VCaP (cell line): ENCODE results near the gene IL19.

Experiments used
- H3K27ac ChIP-seq: fragments of 450-650 bp; 2 replicates; pipeline ENCODE4 v1.5.1; 2017
- TF ChIP-seq, protein P1 (sequence below): fragments of 450-650 bp; conservative IDR thresholded peaks from 2 replicates; pipeline ENCODE4 v1.5.1; 2017; ENCODE audit warnings: mild to moderate bottlenecking, moderate library complexity

Gene IL19

DNA sequence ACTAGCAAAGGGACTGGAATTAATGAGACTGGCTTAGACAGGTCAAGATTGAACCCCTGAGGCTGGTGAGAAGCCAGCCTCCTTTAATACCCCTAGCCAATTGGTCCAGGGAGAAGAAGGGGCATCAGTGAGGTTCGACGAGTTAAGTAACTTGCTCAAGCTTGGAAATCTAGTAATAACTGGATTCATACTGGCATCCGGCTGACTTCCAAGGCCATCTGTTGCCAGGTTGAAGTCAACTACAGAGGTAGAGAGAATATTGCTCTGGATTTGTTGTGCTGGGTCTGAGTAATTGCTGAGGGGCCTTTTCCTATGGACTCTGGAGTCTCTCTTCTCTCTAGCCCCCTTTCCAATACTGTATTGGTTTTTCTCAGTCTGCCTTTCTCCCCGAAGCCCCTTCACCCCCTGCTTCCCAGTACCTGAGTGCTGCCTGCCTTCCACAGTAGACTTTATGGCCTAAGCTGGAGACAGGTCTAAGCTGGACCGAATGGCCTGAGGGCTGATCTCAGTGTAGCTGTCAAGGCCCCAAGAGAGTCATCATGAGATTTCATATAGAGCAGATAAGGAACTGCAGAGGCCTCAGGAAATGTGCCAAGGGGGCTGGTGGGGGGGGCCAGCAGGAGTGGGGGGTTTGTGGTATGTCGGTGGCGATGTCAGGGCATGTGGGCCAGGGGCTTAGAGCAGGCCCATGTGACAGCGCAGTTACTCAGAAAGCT, 42.4 kb upstream of the IL19 start:
- TF ChIP-seq, protein P1, sequence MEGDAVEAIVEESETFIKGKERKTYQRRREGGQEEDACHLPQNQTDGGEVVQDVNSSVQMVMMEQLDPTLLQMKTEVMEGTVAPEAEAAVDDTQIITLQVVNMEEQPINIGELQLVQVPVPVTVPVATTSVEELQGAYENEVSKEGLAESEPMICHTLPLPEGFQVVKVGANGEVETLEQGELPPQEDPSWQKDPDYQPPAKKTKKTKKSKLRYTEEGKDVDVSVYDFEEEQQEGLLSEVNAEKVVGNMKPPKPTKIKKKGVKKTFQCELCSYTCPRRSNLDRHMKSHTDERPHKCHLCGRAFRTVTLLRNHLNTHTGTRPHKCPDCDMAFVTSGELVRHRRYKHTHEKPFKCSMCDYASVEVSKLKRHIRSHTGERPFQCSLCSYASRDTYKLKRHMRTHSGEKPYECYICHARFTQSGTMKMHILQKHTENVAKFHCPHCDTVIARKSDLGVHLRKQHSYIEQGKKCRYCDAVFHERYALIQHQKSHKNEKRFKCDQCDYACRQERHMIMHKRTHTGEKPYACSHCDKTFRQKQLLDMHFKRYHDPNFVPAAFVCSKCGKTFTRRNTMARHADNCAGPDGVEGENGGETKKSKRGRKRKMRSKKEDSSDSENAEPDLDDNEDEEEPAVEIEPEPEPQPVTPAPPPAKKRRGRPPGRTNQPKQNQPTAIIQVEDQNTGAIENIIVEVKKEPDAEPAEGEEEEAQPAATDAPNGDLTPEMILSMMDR: no peak

DNA sequence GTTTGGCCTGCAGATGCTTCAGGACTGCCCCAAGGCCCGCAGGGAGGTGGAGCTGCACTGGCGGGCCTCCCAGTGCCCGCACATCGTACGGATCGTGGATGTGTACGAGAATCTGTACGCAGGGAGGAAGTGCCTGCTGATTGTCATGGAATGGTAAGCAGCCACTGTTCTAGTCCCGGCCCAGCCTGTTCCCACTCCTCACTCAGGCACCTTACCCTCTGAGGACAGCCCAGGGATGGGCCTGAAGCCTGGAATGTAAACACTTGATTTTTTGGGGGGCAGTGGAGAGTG, 41.9 kb upstream of the IL19 start:
- TF ChIP-seq, protein P1: no peak

More for the DNA sequence above, 42.4 kb upstream of the IL19 start:
- no peak overlapping the region for H3K27ac ChIP-seq

GRCh38 chr1:206729050-206729449, 41.5 kb upstream of the IL19 start:
- TF ChIP-seq, protein P1: no peak
- no peak overlapping the region for H3K27ac ChIP-seq

More for the DNA sequence above, 41.9 kb upstream of the IL19 start:
- H3K27ac ChIP-seq: no peak overlapping the region

GRCh38 chr1:206729507-206729906, 41.1 kb upstream of the IL19 start:
- TF ChIP-seq, protein P1: no peak
- no peak overlapping the region for H3K27ac ChIP-seq

GRCh38 chr1:206732508-206732907, 38.1 kb upstream of the IL19 start:
- H3K27ac ChIP-seq: no peak overlapping the region
- TF ChIP-seq, protein P1: no peak

DNA sequence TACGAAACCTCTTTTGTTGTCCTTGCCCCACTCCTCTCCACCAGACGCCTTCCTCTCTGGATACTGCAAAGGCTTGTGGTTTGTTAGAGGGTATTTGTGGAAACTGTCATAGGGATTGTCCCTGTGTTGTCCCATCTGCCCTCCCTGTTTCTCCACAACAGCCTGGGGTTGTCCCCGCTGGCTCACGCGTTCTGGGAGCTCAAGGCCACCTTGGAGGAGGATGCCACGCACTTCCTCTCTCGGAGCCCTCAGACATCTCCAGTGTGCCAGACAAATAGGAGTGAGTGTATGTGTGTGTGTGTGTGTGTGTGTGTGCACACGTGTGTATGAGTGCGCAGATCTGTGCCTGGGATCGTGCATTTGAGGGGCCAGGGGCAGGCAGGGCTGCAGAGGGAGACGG, 37.6 kb upstream of the IL19 start:
- TF ChIP-seq, protein P1: no peak
- no peak overlapping the region for H3K27ac ChIP-seq

GRCh38 chr1:206734499-206735142, 36.0 kb upstream of the IL19 start:
- no peak overlapping the region for H3K27ac ChIP-seq
- TF ChIP-seq, protein P1: peak; percentile 76
